ENCODE measurements around the gene OR52B2.

OR52B2 gene

DNA sequence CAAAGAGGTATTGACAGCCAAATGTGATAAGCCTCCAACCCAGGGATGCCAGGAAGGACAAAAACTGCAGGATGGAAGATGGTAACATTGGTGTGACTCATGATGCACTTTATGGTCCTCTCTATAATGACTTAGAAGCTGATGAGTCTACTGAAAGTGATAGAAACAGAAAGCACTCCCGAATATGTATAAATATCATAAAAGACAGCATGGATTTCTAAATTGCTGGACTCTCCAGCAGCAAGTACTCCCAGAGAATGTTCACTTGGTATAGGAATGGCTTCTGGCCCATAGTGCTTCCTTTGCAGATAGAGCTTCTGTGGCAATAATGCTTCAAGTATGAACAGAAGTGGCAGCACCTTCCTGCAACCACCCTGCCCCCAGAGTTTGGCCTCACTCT, at the start of gene OR52B2:
Gene OR52B2 (minus strand): TSS at position 101 of the 400 bp plus-strand sequence. CDS start 0 bp downstream, at position 101.
- DNase-seq (ENCODE audit: low read depth in 2 of 2): no peak

DNA sequence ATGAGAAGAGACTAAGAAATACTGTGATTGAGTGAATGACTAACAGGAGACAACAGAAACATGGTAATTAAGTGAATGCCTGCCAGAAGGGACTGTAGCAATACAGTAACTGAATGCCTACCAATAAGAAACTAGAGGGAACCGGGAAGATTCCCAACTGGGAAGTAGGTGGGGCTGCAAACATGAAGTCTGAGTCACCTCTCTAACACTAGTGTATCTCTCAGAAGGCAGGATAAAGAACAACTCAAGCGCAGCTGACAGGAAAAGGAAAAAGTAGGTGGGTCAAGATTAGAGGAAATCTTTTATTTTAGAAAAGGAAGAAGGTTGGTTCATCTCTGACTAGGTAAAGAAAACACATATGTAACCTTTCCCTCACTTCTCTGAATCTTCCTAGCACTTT, 49.2 kb upstream of the OR52B2 start:
- no peak for DNase-seq (ENCODE audit: low read depth in 2 of 2)

DNA sequence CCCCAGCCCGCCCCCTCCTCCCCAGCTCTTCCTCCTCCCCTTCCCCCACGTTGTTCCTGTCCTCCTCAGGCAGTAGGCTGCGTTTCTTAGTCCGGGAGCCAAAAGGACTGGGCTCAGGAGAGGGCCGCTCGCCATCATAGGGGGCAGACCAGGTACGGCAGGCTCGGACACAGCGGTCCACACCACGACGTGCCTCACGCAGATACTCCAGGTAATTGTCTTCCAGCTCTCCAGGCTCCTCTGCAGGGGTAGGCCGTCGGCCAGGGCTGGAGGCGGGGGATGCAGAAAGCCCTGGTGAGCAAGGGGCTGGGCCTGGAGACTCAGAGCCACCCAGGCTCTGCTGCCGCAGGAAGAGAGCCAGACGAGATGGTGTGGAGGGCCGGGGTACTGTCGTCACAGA, 47.6 kb upstream of the OR52B2 start:
- no peak for DNase-seq (ENCODE audit: low read depth in 2 of 2)

DNA sequence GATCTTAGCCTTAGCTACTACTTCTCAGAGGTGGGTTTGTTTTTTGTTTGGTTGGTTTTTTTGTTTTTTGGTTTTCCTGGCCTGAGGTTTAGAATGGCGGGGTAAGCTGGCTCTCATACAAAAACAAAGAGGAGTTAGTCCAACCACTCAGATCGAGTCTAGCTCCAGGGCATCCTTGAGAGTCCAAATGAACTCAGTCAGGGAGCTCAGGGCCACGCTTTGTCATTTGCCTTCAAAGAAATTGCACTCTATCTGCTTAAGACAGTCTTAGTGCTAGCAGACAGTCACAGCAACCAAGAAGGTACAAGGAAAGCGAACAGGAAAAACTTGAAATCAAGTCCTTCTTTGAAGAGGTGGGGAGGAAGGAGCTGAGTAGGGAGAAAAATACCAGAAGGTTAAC, 46.4 kb upstream of the OR52B2 start:
- DNase-seq (ENCODE audit: low read depth in 2 of 2): no peak

DNA sequence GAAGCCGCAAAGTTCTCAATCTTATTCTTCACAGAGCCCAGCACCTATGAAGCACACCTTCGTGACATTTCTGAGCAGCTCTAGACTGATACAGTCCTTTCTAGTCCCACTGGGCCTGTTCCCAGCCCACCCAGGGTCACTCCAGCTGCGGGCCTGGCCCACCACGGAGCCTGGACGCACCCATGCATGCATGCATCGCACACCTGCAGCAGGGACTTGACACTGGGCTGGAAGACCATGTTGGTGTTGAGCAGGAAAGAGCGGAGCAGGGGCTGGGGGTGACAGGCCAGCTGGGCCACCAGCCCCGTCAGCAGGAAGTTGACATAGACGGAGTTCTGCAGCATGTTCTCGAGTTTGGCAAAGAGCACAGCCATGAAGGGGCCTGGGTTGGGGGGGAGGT, 44.4 kb upstream of the OR52B2 start:
- DNase-seq (ENCODE audit: low read depth in 2 of 2): no peak

DNA sequence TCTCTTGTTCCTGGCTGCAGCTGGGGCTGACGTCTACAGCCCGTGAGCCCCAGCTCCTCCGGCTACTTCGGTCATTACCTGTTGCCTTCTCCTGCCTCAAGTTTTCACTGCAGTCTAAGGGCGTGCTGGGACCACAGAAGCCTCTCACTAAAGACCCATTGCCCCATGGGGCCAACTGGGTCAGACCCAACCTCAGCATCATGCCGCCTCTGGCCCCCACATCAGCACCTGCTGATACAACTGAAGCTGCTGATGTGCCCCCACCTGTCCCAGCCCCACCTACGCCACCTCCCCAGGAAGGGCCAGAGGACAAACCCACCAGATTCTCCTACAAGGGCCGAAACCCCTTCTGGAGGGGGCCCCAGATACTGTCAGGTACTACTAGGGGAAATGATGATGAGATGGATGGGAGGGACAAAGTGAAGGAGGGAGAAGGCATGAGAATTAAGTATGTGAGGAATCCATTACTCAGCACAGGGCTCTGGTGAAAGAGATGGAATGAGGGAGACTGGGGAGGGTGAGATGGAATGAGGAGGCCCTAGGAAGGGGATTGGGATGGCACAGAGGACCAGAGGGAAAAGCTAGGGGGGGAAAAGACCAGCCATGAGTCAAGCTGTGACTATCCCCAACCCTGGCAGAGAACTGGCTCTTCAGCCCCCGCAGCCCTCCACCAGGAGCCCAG, 40.3 kb upstream of the OR52B2 start:
- DNase-seq (ENCODE audit: low read depth in 2 of 2): no peak

DNA sequence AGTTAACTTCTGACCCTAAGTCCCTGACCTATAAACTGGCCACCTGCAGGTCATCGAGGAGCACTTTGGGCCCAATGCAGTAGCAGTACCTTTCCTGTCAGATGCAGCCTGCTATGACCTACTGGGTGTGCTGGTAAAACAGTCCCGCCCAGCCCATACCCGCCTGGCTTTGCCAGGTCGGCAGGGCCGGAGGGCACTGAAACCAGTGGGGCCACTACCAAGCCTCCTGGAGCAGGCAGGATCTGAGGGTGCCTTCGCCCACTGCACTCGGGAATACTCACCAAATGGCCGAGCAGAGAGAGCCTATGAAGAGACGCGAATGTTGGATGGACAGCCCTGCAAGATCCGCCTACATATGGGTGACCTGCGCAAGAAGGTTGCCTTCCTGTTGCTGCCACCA, 39.7 kb upstream of the OR52B2 start:
- no peak for DNase-seq (ENCODE audit: low read depth in 2 of 2)

DNA sequence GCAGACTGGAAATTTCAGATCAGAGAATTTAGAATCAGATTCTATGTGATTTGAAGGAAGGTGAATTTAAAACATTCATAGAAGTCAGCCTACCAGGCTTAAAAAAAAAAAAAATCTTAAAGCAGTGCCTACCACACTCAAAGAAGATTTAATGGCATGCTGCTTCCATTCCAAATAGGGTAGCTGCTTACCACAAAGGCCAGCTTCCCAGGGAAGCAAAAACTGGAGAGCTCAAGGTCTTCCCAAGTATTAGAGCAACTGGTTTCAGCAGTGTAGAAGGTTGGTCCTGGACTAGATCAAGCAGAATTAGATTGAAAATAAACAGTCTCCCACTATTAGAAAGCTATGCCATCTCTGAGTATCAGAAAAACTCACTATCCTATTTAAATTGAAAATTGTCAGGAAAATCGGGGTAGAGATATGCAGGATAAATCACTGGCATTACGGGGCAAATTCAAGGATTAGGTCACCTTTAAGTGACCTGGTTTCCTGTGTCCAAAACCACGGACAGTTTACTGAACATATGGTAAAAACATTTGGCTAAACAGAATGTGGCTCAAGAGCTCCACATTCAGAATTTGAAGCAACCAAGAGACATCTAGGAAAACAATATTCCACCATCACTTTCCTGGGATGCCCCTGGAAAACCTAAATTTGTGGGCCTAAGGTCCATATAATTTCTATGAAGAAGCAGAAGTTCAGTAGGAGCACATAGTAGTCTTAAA, 36.5 kb upstream of the OR52B2 start:
- no peak for DNase-seq (ENCODE audit: low read depth in 2 of 2)

DNA sequence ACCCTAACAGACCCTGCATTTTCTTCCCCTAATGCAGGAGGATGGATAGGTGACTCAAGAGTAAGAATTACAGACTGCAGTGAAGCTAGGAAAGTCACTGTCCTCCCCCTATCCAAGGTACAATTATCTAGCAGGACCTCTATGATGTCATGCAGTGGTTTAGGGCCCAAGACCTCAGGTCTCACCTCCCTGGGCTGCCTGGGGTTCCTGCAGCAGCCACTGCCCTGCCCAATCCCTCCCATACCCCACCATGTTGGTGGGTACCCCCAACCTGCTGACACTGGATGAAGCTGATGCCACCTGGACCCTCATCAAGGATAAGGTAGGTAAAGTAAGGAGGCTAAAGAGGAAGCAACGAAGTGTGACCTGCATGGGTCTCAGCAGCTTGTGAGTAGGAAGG, 35.2 kb upstream of the OR52B2 start, which contains the start of gene C11orf42:
Gene C11orf42 (plus strand): TSS at position 192 of the 400 bp plus-strand sequence. CDS start 59 bp downstream, at position 251.
- no peak for DNase-seq (ENCODE audit: low read depth in 2 of 2)

DNA sequence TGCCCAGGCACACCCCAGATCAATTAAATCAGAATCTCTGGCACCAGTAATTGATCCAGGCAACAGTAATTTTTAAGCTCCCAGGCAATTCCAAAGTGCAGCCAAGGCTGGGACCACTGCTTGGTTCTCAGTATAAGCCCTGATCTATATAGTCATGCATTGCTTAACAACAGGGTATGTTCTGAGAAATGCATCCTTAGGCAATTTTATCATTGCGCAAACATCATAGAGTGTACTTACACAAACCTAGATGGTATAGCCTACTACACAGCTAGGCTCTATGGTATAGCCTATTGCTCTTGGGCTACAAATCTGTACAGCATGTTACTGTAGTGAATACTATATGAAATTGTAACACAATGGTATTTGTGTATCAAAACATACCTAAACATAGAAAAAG, 34.6 kb upstream of the OR52B2 start:
- DNase-seq (ENCODE audit: low read depth in 2 of 2): no peak

DNA sequence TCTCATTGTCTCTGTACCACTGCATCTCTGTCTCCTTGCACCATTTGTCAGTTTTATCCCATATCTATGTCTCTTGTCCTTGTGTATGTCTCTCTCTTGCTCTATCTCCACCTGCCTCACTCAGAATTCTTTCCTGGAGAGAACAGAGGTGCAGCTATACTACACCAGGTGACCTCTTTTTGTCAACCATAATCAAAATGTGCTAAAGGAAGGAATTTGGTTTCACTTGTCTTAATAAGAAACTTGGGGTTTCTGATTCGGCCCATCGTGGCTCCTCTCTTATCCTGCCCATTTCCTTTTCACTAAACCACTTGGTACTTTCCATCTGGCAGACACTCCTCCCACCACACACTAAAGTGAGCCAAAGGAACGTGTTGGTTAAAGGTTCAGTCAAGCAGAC, 33.2 kb upstream of the OR52B2 start:
- DNase-seq (ENCODE audit: low read depth in 2 of 2): no peak

DNA sequence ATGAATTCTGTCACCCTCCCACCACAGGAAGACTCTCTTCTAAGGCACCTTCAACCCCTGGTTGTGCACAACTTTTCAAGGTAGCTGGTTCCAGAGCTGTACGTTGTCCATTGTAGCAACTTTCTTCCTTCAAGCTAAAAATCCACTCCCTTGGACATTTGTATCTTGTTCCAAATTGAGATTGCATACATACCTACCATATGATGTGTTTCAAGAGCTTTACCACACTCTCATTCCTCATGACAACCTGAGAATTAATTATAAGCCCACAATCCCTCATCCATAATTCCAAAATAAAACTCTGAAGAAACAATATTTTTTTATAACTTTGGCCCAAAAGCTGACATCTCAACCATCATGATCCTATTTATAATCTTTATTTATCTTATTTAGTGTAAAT, 31.9 kb upstream of the OR52B2 start:
- no peak for DNase-seq (ENCODE audit: low read depth in 2 of 2)

DNA sequence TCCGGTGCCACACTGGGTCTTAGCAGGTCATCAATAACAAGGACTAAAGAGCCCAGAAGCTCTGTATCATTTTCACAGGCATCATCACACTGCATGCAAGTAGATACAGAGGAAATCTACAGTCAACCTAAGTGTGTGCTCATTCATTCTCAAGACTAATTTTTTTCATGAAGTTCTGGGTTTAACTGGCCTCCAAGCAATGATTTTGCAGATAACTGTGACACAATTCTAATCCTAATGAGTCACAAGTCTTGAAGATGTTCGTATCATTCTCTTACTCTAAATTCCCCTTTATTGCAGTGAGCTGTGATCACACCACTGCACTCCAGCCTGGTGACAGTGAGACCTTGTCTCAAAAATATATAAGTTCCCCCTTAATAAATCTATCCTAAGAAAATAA, 31.4 kb upstream of the OR52B2 start:
- no peak for DNase-seq (ENCODE audit: low read depth in 2 of 2)

DNA sequence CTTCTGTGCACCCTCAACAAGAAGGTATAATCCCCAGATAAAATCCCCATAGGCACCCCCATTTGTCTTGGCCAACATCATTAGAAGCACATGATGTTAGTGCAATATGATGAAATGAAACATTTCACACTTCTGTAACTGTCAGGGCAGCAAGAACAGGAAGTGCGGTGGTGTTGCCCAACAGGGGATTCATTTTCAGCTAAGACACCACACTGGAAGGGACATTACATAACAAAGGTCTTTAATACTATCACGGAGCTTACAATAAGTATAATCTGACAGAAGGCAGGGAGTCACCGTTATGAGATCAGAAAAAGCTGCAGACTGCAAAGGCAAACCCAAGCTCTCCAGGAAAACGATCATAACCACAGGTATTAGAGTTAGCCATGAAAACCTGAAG, 30.8 kb upstream of the OR52B2 start:
- no peak for DNase-seq (ENCODE audit: low read depth in 2 of 2)

DNA sequence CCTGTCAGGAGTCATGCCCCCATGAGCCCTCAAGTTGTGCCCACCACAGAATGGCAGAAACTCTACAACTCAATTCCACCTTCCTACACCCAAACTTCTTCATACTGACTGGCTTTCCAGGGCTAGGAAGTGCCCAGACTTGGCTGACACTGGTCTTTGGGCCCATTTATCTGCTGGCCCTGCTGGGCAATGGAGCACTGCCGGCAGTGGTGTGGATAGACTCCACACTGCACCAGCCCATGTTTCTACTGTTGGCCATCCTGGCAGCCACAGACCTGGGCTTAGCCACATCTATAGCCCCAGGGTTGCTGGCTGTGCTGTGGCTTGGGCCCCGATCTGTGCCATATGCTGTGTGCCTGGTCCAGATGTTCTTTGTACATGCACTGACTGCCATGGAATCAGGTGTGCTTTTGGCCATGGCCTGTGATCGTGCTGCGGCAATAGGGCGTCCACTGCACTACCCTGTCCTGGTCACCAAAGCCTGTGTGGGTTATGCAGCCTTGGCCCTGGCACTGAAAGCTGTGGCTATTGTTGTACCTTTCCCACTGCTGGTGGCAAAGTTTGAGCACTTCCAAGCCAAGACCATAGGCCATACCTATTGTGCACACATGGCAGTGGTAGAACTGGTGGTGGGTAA, 29.2 kb upstream of the OR52B2 start, which contains the start of gene OR52W1:
Gene OR52W1 (plus strand): TSS at position 51 of the 637 bp plus-strand sequence. CDS start 0 bp downstream, at position 51.
- DNase-seq (ENCODE audit: low read depth in 2 of 2): no peak

DNA sequence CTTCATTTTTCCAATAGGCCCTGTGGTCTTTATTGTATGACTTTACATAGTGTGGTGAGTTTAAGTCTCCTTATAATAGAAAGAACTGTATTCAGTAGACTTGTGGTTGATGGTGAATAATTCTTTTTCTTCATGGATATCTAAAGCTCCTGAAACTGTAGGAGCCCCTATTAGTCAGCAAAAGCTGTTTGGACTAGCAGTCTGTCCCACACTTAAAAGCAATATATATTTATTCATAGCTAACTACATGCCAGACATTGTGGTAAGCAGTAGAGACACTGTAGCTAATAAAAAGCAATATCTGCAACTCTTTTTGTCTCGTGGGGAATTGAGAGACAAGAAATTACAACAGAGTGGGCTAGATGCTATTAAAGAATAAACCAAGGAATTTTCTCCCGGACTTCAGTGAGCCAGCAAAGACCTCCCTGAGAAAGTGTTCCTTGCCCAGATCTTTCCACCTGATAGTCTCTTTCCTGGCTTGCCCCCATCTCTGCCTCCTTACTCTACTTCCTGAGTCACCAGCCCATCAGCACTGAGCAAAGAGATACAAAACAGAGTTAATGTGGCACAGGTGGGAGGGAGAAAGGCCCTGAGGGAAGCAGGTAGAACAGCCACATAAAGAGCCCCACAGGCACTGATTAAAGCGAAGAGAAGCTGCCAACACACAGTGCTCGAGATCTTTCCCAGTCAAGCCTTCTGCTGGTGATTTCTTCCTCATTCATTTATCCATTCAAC, 27.5 kb upstream of the OR52B2 start:
- no peak for DNase-seq (ENCODE audit: low read depth in 2 of 2)

DNA sequence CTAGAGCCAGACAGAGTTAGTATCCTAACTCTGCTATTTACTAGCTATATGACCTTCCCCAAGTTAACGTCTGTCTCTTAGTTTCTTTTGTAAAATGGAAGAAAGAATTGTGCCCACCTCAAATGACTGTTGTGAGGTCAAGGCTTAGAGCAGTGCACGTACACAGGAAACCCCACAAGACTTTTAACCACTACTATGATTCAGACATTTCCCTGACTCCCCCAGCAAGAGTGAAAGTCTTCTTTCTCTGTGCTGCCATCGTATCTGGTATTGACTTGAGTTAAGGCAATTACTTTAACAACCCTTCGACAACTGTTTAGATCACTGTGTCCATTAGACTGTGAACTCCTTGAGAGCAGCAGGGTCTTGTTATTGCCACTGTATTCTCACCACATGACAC, 26.3 kb upstream of the OR52B2 start:
- no peak for DNase-seq (ENCODE audit: low read depth in 2 of 2)

DNA sequence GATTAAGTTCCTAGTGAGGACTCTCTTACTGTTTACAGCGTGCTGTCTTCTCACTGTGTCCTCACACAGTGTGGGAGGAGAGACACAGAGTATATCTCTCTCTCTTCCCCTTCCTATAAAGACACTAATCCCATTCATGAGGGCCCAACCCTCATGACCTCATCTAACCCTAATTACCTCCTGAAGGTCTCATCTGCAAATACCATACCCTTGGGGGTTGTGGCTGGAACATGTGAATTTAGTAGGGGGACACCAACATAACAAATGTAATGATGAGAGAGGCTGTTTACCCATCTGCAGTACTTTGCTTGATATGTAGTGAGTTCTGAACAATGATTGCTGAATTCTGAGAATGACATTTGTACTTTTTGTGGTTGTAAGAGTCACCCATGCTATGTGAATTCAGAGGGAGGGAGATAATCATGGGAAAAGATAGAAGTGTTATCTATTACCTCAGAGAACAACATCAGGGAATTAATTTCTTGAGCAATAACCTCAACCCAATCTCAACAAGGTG, 24.0 kb upstream of the OR52B2 start:
- DNase-seq (ENCODE audit: low read depth in 2 of 2): no peak

DNA sequence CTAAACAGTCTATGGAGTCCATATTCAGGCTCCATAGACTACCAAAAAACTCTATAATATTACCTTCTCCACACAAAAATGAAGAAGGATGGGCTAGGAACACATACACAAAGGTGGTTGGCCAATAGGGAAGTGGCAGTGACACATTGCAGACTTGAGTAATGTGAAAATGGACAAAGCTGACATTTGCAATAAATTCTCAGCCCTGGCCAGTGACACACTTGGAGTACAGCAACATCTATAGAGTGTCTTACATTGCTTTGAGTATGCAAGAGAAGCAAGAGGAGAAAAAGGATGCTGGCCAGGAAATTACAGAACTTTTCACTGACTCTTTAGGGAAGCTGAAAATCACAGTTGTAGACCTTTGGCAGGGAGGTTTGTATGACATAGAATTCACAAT, 21.6 kb upstream of the OR52B2 start:
- no peak for DNase-seq (ENCODE audit: low read depth in 2 of 2)

DNA sequence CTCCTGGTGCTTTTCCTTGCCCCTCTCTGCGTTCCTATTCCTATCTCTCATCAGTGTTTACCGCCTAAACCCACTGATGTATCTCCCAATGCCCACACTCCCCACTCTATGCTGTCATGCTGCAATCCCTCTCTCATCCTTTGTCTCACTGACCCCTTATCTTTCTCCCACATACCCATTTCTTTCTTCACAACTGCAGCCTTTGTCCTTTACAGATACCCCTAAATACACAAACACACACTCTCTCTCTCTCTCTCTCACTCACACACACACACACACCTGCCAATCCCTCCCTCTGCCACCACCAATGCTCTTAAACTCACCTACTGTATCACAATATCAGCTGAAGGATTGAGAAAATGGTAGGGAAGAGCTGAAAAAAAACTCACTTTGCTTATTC, 5.3 kb upstream of the OR52B2 start:
- DNase-seq (ENCODE audit: low read depth in 2 of 2): no peak

DNA sequence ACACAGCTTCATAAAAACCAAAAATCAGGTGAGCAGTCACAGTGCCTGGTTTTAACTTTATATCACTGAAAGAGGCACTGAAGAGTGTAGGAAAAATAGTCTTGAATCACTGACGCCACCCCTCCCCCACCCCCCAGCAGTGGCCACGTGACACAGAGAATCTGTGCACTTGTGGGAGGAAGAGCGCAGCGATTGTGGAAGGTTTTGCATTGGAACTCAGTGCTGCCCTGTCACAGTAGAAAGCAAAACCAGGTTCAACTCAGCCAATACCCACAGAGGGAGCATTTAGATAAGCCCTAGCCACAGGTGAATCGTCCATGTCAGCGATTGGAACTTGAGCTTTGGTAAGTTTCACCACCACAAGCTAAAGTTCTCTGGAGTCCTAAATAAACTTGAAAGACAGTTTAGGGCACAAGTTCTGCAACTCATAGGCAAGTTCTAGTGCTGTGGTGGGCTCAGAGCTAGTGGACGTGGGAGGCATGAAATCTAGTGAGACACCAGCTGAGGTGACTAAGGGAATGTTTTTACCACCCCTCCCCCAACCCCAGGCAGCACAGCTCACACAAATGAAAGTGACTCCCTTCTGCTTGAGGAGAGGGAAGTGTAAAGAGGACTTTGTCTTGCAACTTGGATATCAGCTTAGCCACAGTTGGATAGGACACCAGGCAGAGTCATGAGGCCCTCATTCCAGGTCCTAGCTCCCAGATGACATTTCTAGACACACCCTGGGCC, 13.3 kb downstream of the OR52B2 start:
- no peak for DNase-seq (ENCODE audit: low read depth in 2 of 2)
